H1 (cell line): ENCODE results near the gene CHP2. TPM values are rescaled to one million over a fixed set of nuclear protein-coding genes. Genes with fewer than 3 reads are reported as not detected.

Source experiments
- polyA plus RNA-seq, 7 experiments: library from polyadenylated mRNA; depleted of rRNA in 3 of 7; stranded (reverse) in 5 of 7; unstranded in 2 of 7; fragments of >200 nt in 5 of 7; fragments of 200-250 nt in 2 of 7; gene quantifications; 1 replicate in 5 of 7; 2 replicates in 1 of 7; 4 replicates in 1 of 7; pipeline versions ENCODE4 v1.2.1 to v1.2.3, GENCODE V29; 2011 to 2013; ENCODE audit warnings: missing spikeins in 2 of 7, mixed read lengths in 2 of 7
- total RNA-seq: library from RNA; stranded (reverse); fragmentation: NEBNext Ultra II Directional; extraction: Animal tissue kit (Norgen Biotek cat#: 25700); gene quantifications from 2 replicates; pipeline ENCODE4 v1.2.1, GENCODE V29; 2021
- TF ChIP-seq, protein P1 (sequence below): fragments of 300-600 bp; sonication (generic); IDR thresholded peaks from 2 replicates; pipeline ENCODE4 v1.7.1; 2012; ENCODE audit warnings: low read length, moderate library complexity, mild to moderate bottlenecking, inconsistent platforms; ENCODE audit not compliant: insufficient replicate concordance

CHP2 gene
- total and polyA plus RNA-seq, 2 of the 8 experiments (the other 6 are each of a cell fraction or from before 2014, with no cell fraction given), result 1.3 to 1.6 TPM

GRCh38 chr16:23705517-23705902, 49.3 kb upstream of the CHP2 start (continued):
- TF ChIP-seq, protein P1, sequence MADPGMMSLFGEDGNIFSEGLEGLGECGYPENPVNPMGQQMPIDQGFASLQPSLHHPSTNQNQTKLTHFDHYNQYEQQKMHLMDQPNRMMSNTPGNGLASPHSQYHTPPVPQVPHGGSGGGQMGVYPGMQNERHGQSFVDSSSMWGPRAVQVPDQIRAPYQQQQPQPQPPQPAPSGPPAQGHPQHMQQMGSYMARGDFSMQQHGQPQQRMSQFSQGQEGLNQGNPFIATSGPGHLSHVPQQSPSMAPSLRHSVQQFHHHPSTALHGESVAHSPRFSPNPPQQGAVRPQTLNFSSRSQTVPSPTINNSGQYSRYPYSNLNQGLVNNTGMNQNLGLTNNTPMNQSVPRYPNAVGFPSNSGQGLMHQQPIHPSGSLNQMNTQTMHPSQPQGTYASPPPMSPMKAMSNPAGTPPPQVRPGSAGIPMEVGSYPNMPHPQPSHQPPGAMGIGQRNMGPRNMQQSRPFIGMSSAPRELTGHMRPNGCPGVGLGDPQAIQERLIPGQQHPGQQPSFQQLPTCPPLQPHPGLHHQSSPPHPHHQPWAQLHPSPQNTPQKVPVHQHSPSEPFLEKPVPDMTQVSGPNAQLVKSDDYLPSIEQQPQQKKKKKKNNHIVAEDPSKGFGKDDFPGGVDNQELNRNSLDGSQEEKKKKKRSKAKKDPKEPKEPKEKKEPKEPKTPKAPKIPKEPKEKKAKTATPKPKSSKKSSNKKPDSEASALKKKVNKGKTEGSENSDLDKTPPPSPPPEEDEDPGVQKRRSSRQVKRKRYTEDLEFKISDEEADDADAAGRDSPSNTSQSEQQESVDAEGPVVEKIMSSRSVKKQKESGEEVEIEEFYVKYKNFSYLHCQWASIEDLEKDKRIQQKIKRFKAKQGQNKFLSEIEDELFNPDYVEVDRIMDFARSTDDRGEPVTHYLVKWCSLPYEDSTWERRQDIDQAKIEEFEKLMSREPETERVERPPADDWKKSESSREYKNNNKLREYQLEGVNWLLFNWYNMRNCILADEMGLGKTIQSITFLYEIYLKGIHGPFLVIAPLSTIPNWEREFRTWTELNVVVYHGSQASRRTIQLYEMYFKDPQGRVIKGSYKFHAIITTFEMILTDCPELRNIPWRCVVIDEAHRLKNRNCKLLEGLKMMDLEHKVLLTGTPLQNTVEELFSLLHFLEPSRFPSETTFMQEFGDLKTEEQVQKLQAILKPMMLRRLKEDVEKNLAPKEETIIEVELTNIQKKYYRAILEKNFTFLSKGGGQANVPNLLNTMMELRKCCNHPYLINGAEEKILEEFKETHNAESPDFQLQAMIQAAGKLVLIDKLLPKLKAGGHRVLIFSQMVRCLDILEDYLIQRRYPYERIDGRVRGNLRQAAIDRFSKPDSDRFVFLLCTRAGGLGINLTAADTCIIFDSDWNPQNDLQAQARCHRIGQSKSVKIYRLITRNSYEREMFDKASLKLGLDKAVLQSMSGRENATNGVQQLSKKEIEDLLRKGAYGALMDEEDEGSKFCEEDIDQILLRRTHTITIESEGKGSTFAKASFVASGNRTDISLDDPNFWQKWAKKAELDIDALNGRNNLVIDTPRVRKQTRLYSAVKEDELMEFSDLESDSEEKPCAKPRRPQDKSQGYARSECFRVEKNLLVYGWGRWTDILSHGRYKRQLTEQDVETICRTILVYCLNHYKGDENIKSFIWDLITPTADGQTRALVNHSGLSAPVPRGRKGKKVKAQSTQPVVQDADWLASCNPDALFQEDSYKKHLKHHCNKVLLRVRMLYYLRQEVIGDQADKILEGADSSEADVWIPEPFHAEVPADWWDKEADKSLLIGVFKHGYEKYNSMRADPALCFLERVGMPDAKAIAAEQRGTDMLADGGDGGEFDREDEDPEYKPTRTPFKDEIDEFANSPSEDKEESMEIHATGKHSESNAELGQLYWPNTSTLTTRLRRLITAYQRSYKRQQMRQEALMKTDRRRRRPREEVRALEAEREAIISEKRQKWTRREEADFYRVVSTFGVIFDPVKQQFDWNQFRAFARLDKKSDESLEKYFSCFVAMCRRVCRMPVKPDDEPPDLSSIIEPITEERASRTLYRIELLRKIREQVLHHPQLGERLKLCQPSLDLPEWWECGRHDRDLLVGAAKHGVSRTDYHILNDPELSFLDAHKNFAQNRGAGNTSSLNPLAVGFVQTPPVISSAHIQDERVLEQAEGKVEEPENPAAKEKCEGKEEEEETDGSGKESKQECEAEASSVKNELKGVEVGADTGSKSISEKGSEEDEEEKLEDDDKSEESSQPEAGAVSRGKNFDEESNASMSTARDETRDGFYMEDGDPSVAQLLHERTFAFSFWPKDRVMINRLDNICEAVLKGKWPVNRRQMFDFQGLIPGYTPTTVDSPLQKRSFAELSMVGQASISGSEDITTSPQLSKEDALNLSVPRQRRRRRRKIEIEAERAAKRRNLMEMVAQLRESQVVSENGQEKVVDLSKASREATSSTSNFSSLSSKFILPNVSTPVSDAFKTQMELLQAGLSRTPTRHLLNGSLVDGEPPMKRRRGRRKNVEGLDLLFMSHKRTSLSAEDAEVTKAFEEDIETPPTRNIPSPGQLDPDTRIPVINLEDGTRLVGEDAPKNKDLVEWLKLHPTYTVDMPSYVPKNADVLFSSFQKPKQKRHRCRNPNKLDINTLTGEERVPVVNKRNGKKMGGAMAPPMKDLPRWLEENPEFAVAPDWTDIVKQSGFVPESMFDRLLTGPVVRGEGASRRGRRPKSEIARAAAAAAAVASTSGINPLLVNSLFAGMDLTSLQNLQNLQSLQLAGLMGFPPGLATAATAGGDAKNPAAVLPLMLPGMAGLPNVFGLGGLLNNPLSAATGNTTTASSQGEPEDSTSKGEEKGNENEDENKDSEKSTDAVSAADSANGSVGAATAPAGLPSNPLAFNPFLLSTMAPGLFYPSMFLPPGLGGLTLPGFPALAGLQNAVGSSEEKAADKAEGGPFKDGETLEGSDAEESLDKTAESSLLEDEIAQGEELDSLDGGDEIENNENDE, result no peak
